K562 (cell line): Measurements from ENCODE around the gene MOG. TPM values are rescaled to one million over a fixed set of nuclear protein-coding genes. Genes with fewer than 3 reads are reported as not detected.

Source experiments
- ARID2 ChIP-seq: fragments of 450-650 bp; IDR thresholded peaks from 2 replicates; pipeline ENCODE4 v1.6.1; 2017; ENCODE audit warnings: antibody characterized with exemption, mild to moderate bottlenecking
- ATF1 ChIP-seq, 2 experiments: fragments of 450-650 bp in 1 of 2; IDR thresholded peaks; 2 replicates each; pipeline ENCODE4 v1.6.1; 2016; ENCODE audit warnings: missing compliant biosample characterization in 1 of 2, missing genetic modification characterization in 1 of 2
- CEBPB ChIP-seq: fragments of 450-650 bp; IDR thresholded peaks from 2 replicates; pipeline ENCODE4 v1.6.1; 2016; ENCODE audit warnings: missing genetic modification characterization, missing compliant biosample characterization
- DIDO1 ChIP-seq: fragments of 450-650 bp; IDR thresholded peaks from 2 replicates; pipeline ENCODE4 v1.6.1; 2016; ENCODE audit warnings: low read depth, missing biosample characterization, missing genetic modification characterization
- DPF2 ChIP-seq: fragments of 450-650 bp; IDR thresholded peaks from 2 replicates; pipeline ENCODE4 v1.6.1; 2016
- KDM5B ChIP-seq: fragments of 200-600 bp; sonication (generic); IDR thresholded peaks from 2 replicates; pipeline ENCODE4 v1.6.1; 2012; ENCODE audit warnings: low read depth, mild to moderate bottlenecking, moderate library complexity, low read length, control low read depth, inconsistent platforms; ENCODE audit not compliant: insufficient replicate concordance
- MEF2A ChIP-seq: IDR thresholded peaks from 2 replicates; pipeline ENCODE4 v1.6.1; 2011; ENCODE audit warnings: low read depth, mild to moderate bottlenecking, low read length, moderate library complexity; ENCODE audit not compliant: control insufficient read depth
- NFRKB ChIP-seq: fragments of 450-650 bp; IDR thresholded peaks from 2 replicates; pipeline ENCODE4 v1.6.1; 2016; ENCODE audit warnings: low read depth
- NONO ChIP-seq, 2 experiments: fragments of 200-400 bp in 1 of 2; fragments of 450-650 bp in 1 of 2; formaldehyde crosslinking in 1 of 2; IDR thresholded peaks; 2 replicates each; pipeline ENCODE4 v1.6.1; 2017; ENCODE audit warnings: low read depth in 2 of 2, mild to moderate bottlenecking in 2 of 2, moderate library complexity in 2 of 2, low read length in 1 of 2
- PHF20 ChIP-seq: fragments of 450-650 bp; IDR thresholded peaks from 2 replicates; pipeline ENCODE4 v1.6.1; 2018; ENCODE audit not compliant: partially characterized antibody
- PHTF2 ChIP-seq: fragments of 250-450 bp; sonication (Bioruptor Pico); IDR thresholded peaks from 2 replicates; pipeline ENCODE4 v1.5.0; 2021; ENCODE audit warnings: mild to moderate bottlenecking
- SIN3A ChIP-seq, 2 experiments: fragments of 150-350 bp in 1 of 2; IDR thresholded peaks; 2 replicates each; pipeline ENCODE4 v1.6.1; 2011 to 2016; ENCODE audit warnings: borderline replicate concordance in 2 of 2, low read depth in 2 of 2, low read length in 2 of 2, mild to moderate bottlenecking in 2 of 2, moderate library complexity in 2 of 2; ENCODE audit not compliant: control insufficient read depth in 1 of 2
- SREBF2 ChIP-seq: sonication (generic); formaldehyde crosslinking; IDR thresholded peaks from 2 replicates; pipeline ENCODE4 v1.4.0; 2020; ENCODE audit warnings: mild to moderate bottlenecking, missing genetic modification reagents
- polyA plus RNA-seq, 8 experiments: library from polyadenylated mRNA; depleted of rRNA in 4 of 8; stranded (reverse) in 5 of 8; unstranded in 3 of 8; fragments of >200 nt; fragmentation: Nextera tagmentation in 2 of 8; fragmentation: Illumina TruSeq in 1 of 8; extraction: Ambion mirVana in 2 of 8; extraction: Trizol in 1 of 8; gene quantifications; 2 replicates each; pipeline versions ENCODE4 v1.2.1 to v1.2.3, GENCODE V29; 2011 to 2014; ENCODE audit warnings: inconsistent platforms in 1 of 8, missing spikeins in 1 of 8
- total RNA-seq, 7 experiments: library from RNA; depleted of rRNA in 6 of 7; stranded (reverse); fragments of >200 nt in 6 of 7; fragmentation: Illumina TruSeq in 2 of 7; extraction: Trizol in 2 of 7; gene quantifications; 2 replicates each; pipeline versions ENCODE4 v1.2.1 to v1.2.3, GENCODE V29; 2011 to 2021; ENCODE audit warnings: low replicate concordance in 1 of 7
- TF ChIP-seq, protein P1 (sequence below): fragments of 250-450 bp; sonication (Bioruptor Pico); IDR thresholded peaks from 2 replicates; pipeline ENCODE4 v1.5.1; 2021; ENCODE audit warnings: mild to moderate bottlenecking
- TF ChIP-seq, protein P2 (sequence below), 3 experiments: IDR thresholded peaks in 2 of 3; conservative IDR thresholded peaks in 1 of 3; 2 replicates each; pipeline ENCODE4 v1.5.1; 2011 to 2012; ENCODE audit warnings: low read length in 3 of 3, mild to moderate bottlenecking in 3 of 3, control low read depth in 2 of 3, improper control_type of control experiment in 1 of 3, inconsistent platforms in 1 of 3, low read depth in 1 of 3, mixed read lengths in 1 of 3, moderate library complexity in 1 of 3; ENCODE audit not compliant: insufficient read depth in 2 of 3
- TF ChIP-seq, protein P3 (sequence below): sonication (generic); formaldehyde crosslinking; IDR thresholded peaks from 2 replicates; pipeline ENCODE4 v1.8.0; 2022; ENCODE audit warnings: missing genetic modification reagents, mild to moderate bottlenecking, moderate library complexity, borderline replicate concordance
- TF ChIP-seq, protein P4 (sequence below): fragments of 250-450 bp; sonication (Bioruptor Pico); IDR thresholded peaks from 2 replicates; pipeline ENCODE4 v1.8.0; 2021; ENCODE audit warnings: mild to moderate bottlenecking, moderate library complexity
- TF ChIP-seq, protein P5 (sequence below): sonication (generic); formaldehyde crosslinking; IDR thresholded peaks from 2 replicates; pipeline ENCODE4 v1.8.0; 2022; ENCODE audit warnings: missing genetic modification reagents, mild to moderate bottlenecking, borderline replicate concordance
- TF ChIP-seq, protein P6 (sequence below): IDR thresholded peaks from 2 replicates; pipeline ENCODE4 v1.6.1; 2014; ENCODE audit warnings: antibody characterized with exemption

MOG gene
- total and polyA plus RNA-seq, 9 of the 15 experiments (the other 6 are each of a cell fraction or from before 2014, with no cell fraction given) = not detected

DNA sequence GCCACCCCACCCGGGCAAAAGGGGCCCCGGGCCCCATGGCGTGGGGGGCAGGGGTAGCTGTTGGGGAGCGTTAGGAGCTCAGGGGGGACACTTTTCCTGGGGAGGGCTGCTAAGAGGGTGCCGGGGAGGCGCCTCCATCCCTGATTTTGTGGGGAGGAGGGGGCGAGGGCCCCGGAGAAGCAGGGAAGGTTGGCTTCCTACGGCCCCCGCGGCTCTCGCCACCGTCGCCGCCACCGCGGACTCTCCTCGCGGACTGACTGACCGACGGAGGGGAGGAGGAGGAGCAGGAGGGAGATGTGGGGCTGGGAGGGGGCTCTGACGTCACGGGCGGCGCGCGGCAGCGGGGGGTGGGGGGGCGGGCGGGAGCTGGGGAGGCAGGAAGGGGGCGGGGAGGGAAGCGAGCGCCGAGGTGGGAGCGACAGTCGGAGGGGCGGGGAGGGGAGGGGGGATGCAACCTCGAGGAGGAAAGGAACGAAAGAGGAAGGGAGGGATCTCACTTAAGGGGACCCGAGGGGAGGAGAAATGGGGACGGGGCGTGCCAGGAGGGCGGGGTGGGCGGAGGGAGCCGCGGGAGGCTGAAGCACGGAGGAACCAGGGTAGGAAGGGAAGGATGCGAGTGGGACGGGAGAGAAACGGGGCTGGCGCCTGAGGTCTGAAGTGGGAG, 29.0 kb upstream of the MOG start (continued):
- TF ChIP-seq, protein P1, sequence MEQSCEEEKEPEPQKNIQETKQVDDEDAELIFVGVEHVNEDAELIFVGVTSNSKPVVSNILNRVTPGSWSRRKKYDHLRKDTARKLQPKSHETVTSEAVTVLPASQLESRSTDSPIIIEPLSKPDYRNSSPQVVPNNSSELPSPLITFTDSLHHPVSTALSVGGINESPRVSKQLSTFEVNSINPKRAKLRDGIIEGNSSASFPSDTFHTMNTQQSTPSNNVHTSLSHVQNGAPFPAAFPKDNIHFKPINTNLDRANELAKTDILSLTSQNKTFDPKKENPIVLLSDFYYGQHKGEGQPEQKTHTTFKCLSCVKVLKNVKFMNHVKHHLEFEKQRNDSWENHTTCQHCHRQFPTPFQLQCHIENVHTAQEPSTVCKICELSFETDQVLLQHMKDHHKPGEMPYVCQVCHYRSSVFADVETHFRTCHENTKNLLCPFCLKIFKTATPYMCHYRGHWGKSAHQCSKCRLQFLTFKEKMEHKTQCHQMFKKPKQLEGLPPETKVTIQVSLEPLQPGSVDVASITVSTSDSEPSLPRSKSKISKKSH (CRISPR knock-in tag) = no peak
- no peak for TF ChIP-seq NONO (IDR thresholded peaks at IDR 0.05; ENCODE audit: low read depth in 2 of 2, low read length in 1 of 2)
- TF ChIP-seq KDM5B = peak; percentile 96
- no peak for TF ChIP-seq DIDO1
- TF ChIP-seq DPF2 = no peak; the same call in 1 of the 2 replicates
- TF ChIP-seq ARID2 = peak; percentile 12; the same call in 1 of the 2 replicates
- TF ChIP-seq, protein P2, sequence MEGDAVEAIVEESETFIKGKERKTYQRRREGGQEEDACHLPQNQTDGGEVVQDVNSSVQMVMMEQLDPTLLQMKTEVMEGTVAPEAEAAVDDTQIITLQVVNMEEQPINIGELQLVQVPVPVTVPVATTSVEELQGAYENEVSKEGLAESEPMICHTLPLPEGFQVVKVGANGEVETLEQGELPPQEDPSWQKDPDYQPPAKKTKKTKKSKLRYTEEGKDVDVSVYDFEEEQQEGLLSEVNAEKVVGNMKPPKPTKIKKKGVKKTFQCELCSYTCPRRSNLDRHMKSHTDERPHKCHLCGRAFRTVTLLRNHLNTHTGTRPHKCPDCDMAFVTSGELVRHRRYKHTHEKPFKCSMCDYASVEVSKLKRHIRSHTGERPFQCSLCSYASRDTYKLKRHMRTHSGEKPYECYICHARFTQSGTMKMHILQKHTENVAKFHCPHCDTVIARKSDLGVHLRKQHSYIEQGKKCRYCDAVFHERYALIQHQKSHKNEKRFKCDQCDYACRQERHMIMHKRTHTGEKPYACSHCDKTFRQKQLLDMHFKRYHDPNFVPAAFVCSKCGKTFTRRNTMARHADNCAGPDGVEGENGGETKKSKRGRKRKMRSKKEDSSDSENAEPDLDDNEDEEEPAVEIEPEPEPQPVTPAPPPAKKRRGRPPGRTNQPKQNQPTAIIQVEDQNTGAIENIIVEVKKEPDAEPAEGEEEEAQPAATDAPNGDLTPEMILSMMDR (IDR thresholded peaks at IDR 0.05 in 2 of 3, conservative IDR thresholded peaks at IDR 0.05 in 1 of 3; ENCODE audit: insufficient read depth in 2 of 3, low read depth in 1 of 3, low read length in 3 of 3) = no peak
- TF ChIP-seq CEBPB = no peak
- no peak for TF ChIP-seq MEF2A
- TF ChIP-seq, protein P3, sequence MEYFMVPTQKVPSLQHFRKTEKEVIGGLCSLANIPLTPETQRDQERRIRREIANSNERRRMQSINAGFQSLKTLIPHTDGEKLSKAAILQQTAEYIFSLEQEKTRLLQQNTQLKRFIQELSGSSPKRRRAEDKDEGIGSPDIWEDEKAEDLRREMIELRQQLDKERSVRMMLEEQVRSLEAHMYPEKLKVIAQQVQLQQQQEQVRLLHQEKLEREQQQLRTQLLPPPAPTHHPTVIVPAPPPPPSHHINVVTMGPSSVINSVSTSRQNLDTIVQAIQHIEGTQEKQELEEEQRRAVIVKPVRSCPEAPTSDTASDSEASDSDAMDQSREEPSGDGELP (CRISPR knock-in tag) = 0 out of 2 replicates have a peak, but pooled peaks have one; percentile 31
- TF ChIP-seq, protein P4, sequence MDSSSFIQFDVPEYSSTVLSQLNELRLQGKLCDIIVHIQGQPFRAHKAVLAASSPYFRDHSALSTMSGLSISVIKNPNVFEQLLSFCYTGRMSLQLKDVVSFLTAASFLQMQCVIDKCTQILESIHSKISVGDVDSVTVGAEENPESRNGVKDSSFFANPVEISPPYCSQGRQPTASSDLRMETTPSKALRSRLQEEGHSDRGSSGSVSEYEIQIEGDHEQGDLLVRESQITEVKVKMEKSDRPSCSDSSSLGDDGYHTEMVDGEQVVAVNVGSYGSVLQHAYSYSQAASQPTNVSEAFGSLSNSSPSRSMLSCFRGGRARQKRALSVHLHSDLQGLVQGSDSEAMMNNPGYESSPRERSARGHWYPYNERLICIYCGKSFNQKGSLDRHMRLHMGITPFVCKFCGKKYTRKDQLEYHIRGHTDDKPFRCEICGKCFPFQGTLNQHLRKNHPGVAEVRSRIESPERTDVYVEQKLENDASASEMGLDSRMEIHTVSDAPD (CRISPR knock-in tag) = no peak
- TF ChIP-seq, protein P5, sequence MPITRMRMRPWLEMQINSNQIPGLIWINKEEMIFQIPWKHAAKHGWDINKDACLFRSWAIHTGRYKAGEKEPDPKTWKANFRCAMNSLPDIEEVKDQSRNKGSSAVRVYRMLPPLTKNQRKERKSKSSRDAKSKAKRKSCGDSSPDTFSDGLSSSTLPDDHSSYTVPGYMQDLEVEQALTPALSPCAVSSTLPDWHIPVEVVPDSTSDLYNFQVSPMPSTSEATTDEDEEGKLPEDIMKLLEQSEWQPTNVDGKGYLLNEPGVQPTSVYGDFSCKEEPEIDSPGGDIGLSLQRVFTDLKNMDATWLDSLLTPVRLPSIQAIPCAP = no peak
- TF ChIP-seq PHTF2 (CRISPR knock-in tag) = no peak
- TF ChIP-seq, protein P6, sequence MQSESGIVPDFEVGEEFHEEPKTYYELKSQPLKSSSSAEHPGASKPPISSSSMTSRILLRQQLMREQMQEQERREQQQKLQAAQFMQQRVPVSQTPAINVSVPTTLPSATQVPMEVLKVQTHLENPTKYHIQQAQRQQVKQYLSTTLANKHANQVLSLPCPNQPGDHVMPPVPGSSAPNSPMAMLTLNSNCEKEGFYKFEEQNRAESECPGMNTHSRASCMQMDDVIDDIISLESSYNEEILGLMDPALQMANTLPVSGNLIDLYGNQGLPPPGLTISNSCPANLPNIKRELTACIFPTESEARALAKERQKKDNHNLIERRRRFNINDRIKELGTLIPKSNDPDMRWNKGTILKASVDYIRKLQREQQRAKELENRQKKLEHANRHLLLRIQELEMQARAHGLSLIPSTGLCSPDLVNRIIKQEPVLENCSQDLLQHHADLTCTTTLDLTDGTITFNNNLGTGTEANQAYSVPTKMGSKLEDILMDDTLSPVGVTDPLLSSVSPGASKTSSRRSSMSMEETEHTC = no peak
- TF ChIP-seq NFRKB = no peak
- no peak for TF ChIP-seq SREBF2 (CRISPR knock-in tag)
- peak; percentile 34 for TF ChIP-seq PHF20
- peak; percentile 35; the same call in 1 of the 2 replicates for TF ChIP-seq ATF1 (CRISPR knock-in tag; IDR thresholded peaks at IDR 0.05)
- peak; percentile 59 for TF ChIP-seq ATF1 (tag; IDR thresholded peaks at IDR 0.05)
- TF ChIP-seq SIN3A (IDR thresholded peaks at IDR 0.05; ENCODE audit: borderline replicate concordance in 2 of 2, control insufficient read depth in 1 of 2, low read depth in 2 of 2, low read length in 2 of 2) = peak in 1 of 2 experiments; percentile 22; a peak in 1 of 4 replicates
